Endothelial cell of umbilical vein (primary cell): ENCODE measurements around the gene ATAD2B.

ENCODE experiments used
- CTCF ChIP-seq, 2 donors: IDR thresholded peaks; 1 replicate in 1 of 2; 2 replicates in 1 of 2; pipeline ENCODE4 v1.5.1; 2011; ENCODE audit warnings: low read length in 2 of 2, mild to moderate bottlenecking in 2 of 2, moderate library complexity in 2 of 2, control low read depth in 1 of 2, inconsistent platforms in 1 of 2, low read depth in 1 of 2; ENCODE audit not compliant: insufficient read depth in 1 of 2; ENCODE audit errors: extremely low read depth in 1 of 2
- EZH2 ChIP-seq: IDR thresholded peaks from 2 replicates; pipeline ENCODE4 v1.6.1; 2012; ENCODE audit warnings: borderline replicate concordance, low read depth, mild to moderate bottlenecking, moderate library complexity, low read length, inconsistent platforms; ENCODE audit not compliant: severe bottlenecking
- GATA2 ChIP-seq: IDR thresholded peaks from 2 replicates; pipeline ENCODE4 v1.7.0; 2011; ENCODE audit warnings: low read depth, mild to moderate bottlenecking, moderate library complexity, mixed read lengths, low read length; ENCODE audit not compliant: insufficient read length, insufficient read depth
- POLR2AphosphoS5 ChIP-seq: IDR thresholded peaks from 2 replicates; pipeline ENCODE4 v1.6.1; 2012; ENCODE audit warnings: low read depth, mild to moderate bottlenecking, control low read depth, low read length, moderate library complexity; ENCODE audit not compliant: insufficient read depth
- TF ChIP-seq, protein P1 (sequence below): IDR thresholded peaks from 2 replicates; pipeline ENCODE4 v1.6.1; 2011; ENCODE audit not compliant: insufficient read depth, insufficient read length

DNA sequence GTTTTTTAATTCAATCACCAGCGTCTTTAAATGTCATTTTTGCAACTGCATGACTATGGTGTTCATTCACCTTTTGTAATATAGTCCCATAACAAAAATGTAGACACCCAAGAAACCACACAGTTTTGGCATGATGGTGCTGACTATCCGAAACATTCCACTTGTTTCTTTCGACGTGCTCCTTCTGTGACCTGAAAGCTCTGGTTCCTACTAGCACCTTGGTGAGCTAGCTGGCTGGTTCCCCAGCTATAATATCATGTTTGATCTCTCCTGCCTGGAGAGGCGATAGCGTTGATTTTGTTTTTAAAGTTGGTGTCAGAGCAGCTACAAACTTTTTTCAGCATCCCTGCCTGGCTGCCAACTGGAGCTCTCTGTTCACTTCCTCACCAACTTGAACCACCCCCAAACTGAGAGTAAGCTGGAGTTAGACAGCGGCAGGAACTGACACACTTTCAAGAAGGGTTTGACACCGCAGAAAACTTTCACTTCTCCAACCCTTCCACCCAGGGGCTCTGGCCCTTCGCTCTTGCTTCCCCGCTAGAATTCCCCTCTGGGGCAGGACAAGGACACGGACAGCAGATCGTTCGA is 1.1 kb downstream of the ATAD2B start:
- no peak for TF ChIP-seq CTCF (IDR thresholded peaks at IDR 0.05; ENCODE audit: extremely low read depth in 1 of 2, insufficient read depth in 1 of 2, low read depth in 1 of 2, low read length in 2 of 2)
- no peak for TF ChIP-seq GATA2
- TF ChIP-seq, protein P1, sequence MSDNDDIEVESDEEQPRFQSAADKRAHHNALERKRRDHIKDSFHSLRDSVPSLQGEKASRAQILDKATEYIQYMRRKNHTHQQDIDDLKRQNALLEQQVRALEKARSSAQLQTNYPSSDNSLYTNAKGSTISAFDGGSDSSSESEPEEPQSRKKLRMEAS: no peak
- no peak for TF ChIP-seq EZH2
- TF ChIP-seq POLR2AphosphoS5: no peak
